Endothelial cell (in vitro differentiated cells): ENCODE measurements around the gene SERPINE1. TPM values are rescaled to one million over a fixed set of nuclear protein-coding genes. Genes with fewer than 3 reads are reported as not detected.

Source experiments
- microRNA-seq: library from miRNA; unstranded; fragments of <30 nt; microRNA quantifications from one replicate; pipeline ENCODE4, GENCODE V29; 2020; ENCODE audit not compliant: unreplicated experiment
- total RNA-seq: library from RNA; stranded (reverse); fragmentation: NEBNext Ultra II Directional; extraction: Animal tissue kit (Norgen Biotek cat#: 25700); gene quantifications from one replicate; pipeline ENCODE4 v1.2.1, GENCODE V29; 2021; ENCODE audit not compliant: unreplicated experiment

Gene SERPINE1
- total RNA-seq, 1 donor from 2014 or later = 0.80 TPM

Small RNA genes lying within 50 kb of the gene (microRNA-seq; reads per million reads assigned to microRNA genes)
- not detected for gene MIR4653

Other genes starting within 250 kb of the SERPINE1 start
- gene UFSP1, start 237.4 kb upstream of the SERPINE1 start, total RNA-seq = 2.4 TPM
- 3.0 TPM for gene ACHE, start 231.2 kb upstream of the SERPINE1 start, total RNA-seq
- 3.4 TPM for gene MUC3A, start 177.6 kb upstream of the SERPINE1 start, total RNA-seq
- gene MUC12, start 157.5 kb upstream of the SERPINE1 start, total RNA-seq = 1.3 TPM
- not detected for gene MUC17, start 107.0 kb upstream of the SERPINE1 start, total RNA-seq
- gene TRIM56, start 41.6 kb upstream of the SERPINE1 start, total RNA-seq = 5.3 TPM
- 45.6 TPM for gene AP1S1, start 27.4 kb downstream of the SERPINE1 start, total RNA-seq
- gene VGF, start 38.5 kb downstream of the SERPINE1 start, total RNA-seq = 0.77 TPM
- not detected for gene NAT16, start 53.2 kb downstream of the SERPINE1 start, total RNA-seq
- not detected for gene MOGAT3, start 73.9 kb downstream of the SERPINE1 start, total RNA-seq
- 73.0 TPM for gene PLOD3, start 90.5 kb downstream of the SERPINE1 start, total RNA-seq
- 71.5 TPM for gene ZNHIT1, start 91.1 kb downstream of the SERPINE1 start, total RNA-seq
- gene CLDN15, start 110.7 kb downstream of the SERPINE1 start, total RNA-seq = 10.5 TPM
- gene FIS1, start 118.0 kb downstream of the SERPINE1 start, total RNA-seq = 150 TPM
- gene IFT22, start 194.7 kb downstream of the SERPINE1 start, total RNA-seq = 25.8 TPM
- 6.1 TPM for gene COL26A1, start 235.8 kb downstream of the SERPINE1 start, total RNA-seq